Transverse colon (tissue), 4 donors: ENCODE measurements around the gene PALLD.

Experiments used
- POLR2A ChIP-seq: fragments of 450-650 bp; IDR thresholded peaks from one replicate; pipeline ENCODE4 v1.6.1; 2016; ENCODE audit warnings: antibody characterized with exemption, mild to moderate bottlenecking, moderate library complexity
- POLR2AphosphoS5 ChIP-seq, 3 donors: sonication (generic); formaldehyde crosslinking; IDR thresholded peaks; one replicate each; pipeline ENCODE4 v1.6.1; 2016; ENCODE audit warnings: antibody characterized with exemption in 3 of 3
- TF ChIP-seq, protein P1 (sequence below), 5 experiments: fragments of 200-600 bp in 3 of 5; fragments of 450-650 bp in 2 of 5; sonication (generic) in 3 of 5; IDR thresholded peaks; 1 replicate in 2 of 5; 2 replicates in 3 of 5; pipeline ENCODE4 v1.5.1; 2016 to 2017; ENCODE audit warnings: antibody characterized with exemption in 5 of 5, inconsistent platforms in 3 of 5, mild to moderate bottlenecking in 2 of 5, moderate library complexity in 1 of 5

DNA sequence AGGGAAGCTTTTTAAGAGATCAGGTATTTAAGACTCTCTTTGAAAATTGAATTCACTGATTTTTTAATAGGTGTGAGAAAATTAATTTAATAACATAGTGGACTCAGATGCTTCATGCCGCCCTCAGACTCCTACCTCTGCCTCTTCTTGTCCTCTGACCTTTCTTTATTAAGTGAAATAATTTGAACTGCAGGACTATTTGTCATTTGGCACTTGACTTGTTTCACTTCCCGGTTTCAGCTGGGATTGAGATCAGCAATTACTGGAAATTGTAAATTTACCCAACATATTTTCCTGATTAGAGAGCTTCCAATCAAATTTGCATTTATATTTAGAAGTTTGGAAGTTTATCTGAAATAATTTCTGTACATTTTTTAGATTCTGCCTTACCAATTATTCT, 396.4 kb downstream of the PALLD start:
- TF ChIP-seq POLR2AphosphoS5 (IDR thresholded peaks at IDR 0.05) (no peak), POLR2A (no peak)
- TF ChIP-seq, protein P1, sequence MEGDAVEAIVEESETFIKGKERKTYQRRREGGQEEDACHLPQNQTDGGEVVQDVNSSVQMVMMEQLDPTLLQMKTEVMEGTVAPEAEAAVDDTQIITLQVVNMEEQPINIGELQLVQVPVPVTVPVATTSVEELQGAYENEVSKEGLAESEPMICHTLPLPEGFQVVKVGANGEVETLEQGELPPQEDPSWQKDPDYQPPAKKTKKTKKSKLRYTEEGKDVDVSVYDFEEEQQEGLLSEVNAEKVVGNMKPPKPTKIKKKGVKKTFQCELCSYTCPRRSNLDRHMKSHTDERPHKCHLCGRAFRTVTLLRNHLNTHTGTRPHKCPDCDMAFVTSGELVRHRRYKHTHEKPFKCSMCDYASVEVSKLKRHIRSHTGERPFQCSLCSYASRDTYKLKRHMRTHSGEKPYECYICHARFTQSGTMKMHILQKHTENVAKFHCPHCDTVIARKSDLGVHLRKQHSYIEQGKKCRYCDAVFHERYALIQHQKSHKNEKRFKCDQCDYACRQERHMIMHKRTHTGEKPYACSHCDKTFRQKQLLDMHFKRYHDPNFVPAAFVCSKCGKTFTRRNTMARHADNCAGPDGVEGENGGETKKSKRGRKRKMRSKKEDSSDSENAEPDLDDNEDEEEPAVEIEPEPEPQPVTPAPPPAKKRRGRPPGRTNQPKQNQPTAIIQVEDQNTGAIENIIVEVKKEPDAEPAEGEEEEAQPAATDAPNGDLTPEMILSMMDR (IDR thresholded peaks at IDR 0.05) = no peak
